Neural cell (in vitro differentiated cells): ENCODE results near the gene SIN3A. TPM values are rescaled to one million over a fixed set of nuclear protein-coding genes. Genes with fewer than 3 reads are reported as not detected.

ENCODE experiments used
- H2AFZ ChIP-seq: fragments of 200-600, 300-800 bp; sonication (generic), shearing (Covaris generic); 2 replicates; pipeline ENCODE4 v1.6.0; 2014; ENCODE audit warnings: low read depth, mild to moderate bottlenecking, antibody characterized with exemption, low read length, moderate library complexity
- H3F3A ChIP-seq: fragments of 200-600 bp; shearing (Covaris generic); 2 replicates; pipeline ENCODE4 v1.6.1; 2016; ENCODE audit warnings: mild to moderate bottlenecking, moderate library complexity, mixed read lengths, antibody characterized with exemption, low read length; ENCODE audit not compliant: insufficient read depth, poor library complexity, severe bottlenecking
- H3K27ac ChIP-seq: fragments of 200-600, 300-800 bp; sonication (generic), shearing (Covaris generic); 2 replicates; pipeline ENCODE4 v1.5.1; 2014; ENCODE audit warnings: mild to moderate bottlenecking, low read length, moderate library complexity
- H3K27me3 ChIP-seq: fragments of 300-800, 200-600 bp; sonication (generic), shearing (Covaris generic); 2 replicates; pipeline ENCODE4 v1.6.0; 2014; ENCODE audit warnings: mild to moderate bottlenecking, low read depth, low read length, moderate library complexity; ENCODE audit not compliant: insufficient read depth
- H3K36me3 ChIP-seq: fragments of 300-800, 200-600 bp; sonication (generic), shearing (Covaris generic); 2 replicates; pipeline ENCODE4 v1.5.1; 2014; ENCODE audit warnings: mild to moderate bottlenecking, antibody characterized with exemption, low read length, moderate library complexity; ENCODE audit not compliant: insufficient read depth
- H3K4me2 ChIP-seq: fragments of 300-800, 200-600 bp; sonication (generic), shearing (Covaris generic); 2 replicates; pipeline ENCODE4 v1.6.0; 2014; ENCODE audit warnings: mild to moderate bottlenecking, low read length
- H3K4me3 ChIP-seq: fragments of 300-800, 200-600 bp; sonication (generic), shearing (Covaris generic); 2 replicates; pipeline ENCODE4 v1.5.1; 2014; ENCODE audit warnings: mild to moderate bottlenecking, low read length, moderate library complexity
- H3K79me2 ChIP-seq: fragments of 200-600 bp; shearing (Covaris generic); replicated peaks from 2 replicates; pipeline ENCODE4 v1.6.0; 2014; ENCODE audit warnings: mild to moderate bottlenecking, low read length, moderate library complexity; ENCODE audit not compliant: insufficient read depth
- H3K9ac ChIP-seq: fragments of 300-800, 200-600 bp; sonication (generic), shearing (Covaris generic); 2 replicates; pipeline ENCODE4 v1.6.1; 2016; ENCODE audit warnings: mild to moderate bottlenecking, low read length, mixed read lengths
- H3K9me2 ChIP-seq: fragments of 200-600 bp; shearing (Covaris generic); 2 replicates; pipeline ENCODE4 v1.6.1; 2016; ENCODE audit warnings: mild to moderate bottlenecking, low read length, mixed read lengths; ENCODE audit not compliant: insufficient read depth
- H3K9me3 ChIP-seq: fragments of 200-600, 300-800 bp; sonication (generic), shearing (Covaris generic); 2 replicates; pipeline ENCODE4 v1.6.1; 2016; ENCODE audit warnings: mild to moderate bottlenecking, mixed run types, low read length, moderate library complexity, mixed read lengths
- H4K20me1 ChIP-seq: fragments of 200-600 bp; shearing (Covaris generic); 2 replicates; pipeline ENCODE4 v1.6.1; 2016; ENCODE audit warnings: mild to moderate bottlenecking, mixed run types; ENCODE audit not compliant: insufficient read depth
- EP300 ChIP-seq: fragments of 450-650 bp; conservative IDR thresholded peaks from 2 replicates; pipeline ENCODE4 v1.6.1; 2014; ENCODE audit warnings: antibody characterized with exemption, mild to moderate bottlenecking, moderate library complexity; ENCODE audit not compliant: poor library complexity, severe bottlenecking
- EZH2 ChIP-seq: fragments of 200-600, 300-800 bp; shearing (Covaris generic), sonication (generic); IDR thresholded peaks from 2 replicates; pipeline ENCODE4 v1.6.1; 2014; ENCODE audit warnings: antibody characterized with exemption, low read length, borderline replicate concordance, mild to moderate bottlenecking; ENCODE audit not compliant: insufficient read depth, poor library complexity, severe bottlenecking
- MXI1 ChIP-seq: fragments of 450-650 bp; conservative IDR thresholded peaks from 2 replicates; pipeline ENCODE4 v1.6.1; 2014; ENCODE audit warnings: antibody characterized with exemption, mild to moderate bottlenecking; ENCODE audit not compliant: poor library complexity, severe bottlenecking
- POLR2AphosphoS5 ChIP-seq: IDR thresholded peaks from 2 replicates; pipeline ENCODE4 v1.6.1; 2012
- RAD21 ChIP-seq: fragments of 450-650 bp; conservative IDR thresholded peaks from 2 replicates; pipeline ENCODE4 v1.6.1; 2014; ENCODE audit warnings: antibody characterized with exemption, mild to moderate bottlenecking, moderate library complexity
- SMC3 ChIP-seq: fragments of 450-650 bp; conservative IDR thresholded peaks from 2 replicates; pipeline ENCODE4 v1.6.1; 2014; ENCODE audit warnings: antibody characterized with exemption, mild to moderate bottlenecking, moderate library complexity; ENCODE audit not compliant: poor library complexity
- TAF1 ChIP-seq: IDR thresholded peaks from 2 replicates; pipeline ENCODE4 v1.6.1; 2012; ENCODE audit warnings: low read depth
- polyA plus RNA-seq: library from polyadenylated mRNA; depleted of rRNA; stranded (reverse); fragments of >200 nt; gene quantifications from 2 replicates; pipeline ENCODE4 v1.2.3, GENCODE V29; 2014
- TF ChIP-seq, protein P1 (sequence below): fragments of 450-650 bp; IDR thresholded peaks from 2 replicates; pipeline ENCODE4 v1.5.1; 2014; ENCODE audit warnings: antibody characterized with exemption, mild to moderate bottlenecking, moderate library complexity; ENCODE audit not compliant: poor library complexity, severe bottlenecking
- TF ChIP-seq, protein P2 (sequence below): IDR thresholded peaks from 2 replicates; pipeline ENCODE4 v1.6.1; 2012; ENCODE audit warnings: borderline replicate concordance

Gene SIN3A
- polyA plus RNA-seq, 1 donor from 2014 or later, result 13.7 TPM

DNA sequence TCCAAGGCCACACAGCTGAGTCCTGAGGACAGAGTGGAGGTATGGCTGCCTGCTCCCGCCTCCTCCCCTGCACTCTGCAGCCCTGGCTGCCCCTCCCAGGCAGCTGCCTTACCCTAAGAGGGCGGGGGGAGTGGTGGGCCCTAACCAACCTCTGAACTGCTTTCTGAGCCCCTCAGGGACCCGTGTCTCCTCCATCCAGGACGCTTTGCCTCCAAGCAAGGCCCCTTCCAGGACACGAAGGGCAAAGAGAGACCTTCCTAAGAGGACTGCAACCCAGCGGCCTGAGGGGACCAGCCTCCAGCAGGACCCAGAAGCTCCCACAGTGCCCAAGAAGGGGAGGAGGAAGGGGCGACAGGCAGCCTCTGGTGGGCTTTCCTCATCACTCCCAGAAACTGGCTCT, 97.0 kb downstream of the SIN3A start:
- Histone ChIP-seq H3K4me3 (no peak overlapping the region), H3K27ac (no peak overlapping the region), H3K9me2 (no peaks in the 10 kb centered on the region), H3K27me3 (no peaks in the 10 kb centered on the region), H3K4me2 (no peak overlapping the region), H3K36me3 (no peaks in the 10 kb centered on the region), H2AFZ (no peak overlapping the region), H4K20me1 (no peaks in the 10 kb centered on the region), H3K9me3 (no peaks in the 10 kb centered on the region), H3F3A (no peaks in the 10 kb centered on the region), H3K9ac (no peak overlapping the region), H3K79me2 (no peaks in the 10 kb centered on the region)
- TF ChIP-seq, protein P1, sequence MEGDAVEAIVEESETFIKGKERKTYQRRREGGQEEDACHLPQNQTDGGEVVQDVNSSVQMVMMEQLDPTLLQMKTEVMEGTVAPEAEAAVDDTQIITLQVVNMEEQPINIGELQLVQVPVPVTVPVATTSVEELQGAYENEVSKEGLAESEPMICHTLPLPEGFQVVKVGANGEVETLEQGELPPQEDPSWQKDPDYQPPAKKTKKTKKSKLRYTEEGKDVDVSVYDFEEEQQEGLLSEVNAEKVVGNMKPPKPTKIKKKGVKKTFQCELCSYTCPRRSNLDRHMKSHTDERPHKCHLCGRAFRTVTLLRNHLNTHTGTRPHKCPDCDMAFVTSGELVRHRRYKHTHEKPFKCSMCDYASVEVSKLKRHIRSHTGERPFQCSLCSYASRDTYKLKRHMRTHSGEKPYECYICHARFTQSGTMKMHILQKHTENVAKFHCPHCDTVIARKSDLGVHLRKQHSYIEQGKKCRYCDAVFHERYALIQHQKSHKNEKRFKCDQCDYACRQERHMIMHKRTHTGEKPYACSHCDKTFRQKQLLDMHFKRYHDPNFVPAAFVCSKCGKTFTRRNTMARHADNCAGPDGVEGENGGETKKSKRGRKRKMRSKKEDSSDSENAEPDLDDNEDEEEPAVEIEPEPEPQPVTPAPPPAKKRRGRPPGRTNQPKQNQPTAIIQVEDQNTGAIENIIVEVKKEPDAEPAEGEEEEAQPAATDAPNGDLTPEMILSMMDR, result no peak
- TF ChIP-seq TAF1 (no peak), EZH2 (no peak), EP300 (no peak), POLR2AphosphoS5 (no peak), MXI1 (no peak), SMC3 (no peak), RAD21 (no peak)
- TF ChIP-seq, protein P2, sequence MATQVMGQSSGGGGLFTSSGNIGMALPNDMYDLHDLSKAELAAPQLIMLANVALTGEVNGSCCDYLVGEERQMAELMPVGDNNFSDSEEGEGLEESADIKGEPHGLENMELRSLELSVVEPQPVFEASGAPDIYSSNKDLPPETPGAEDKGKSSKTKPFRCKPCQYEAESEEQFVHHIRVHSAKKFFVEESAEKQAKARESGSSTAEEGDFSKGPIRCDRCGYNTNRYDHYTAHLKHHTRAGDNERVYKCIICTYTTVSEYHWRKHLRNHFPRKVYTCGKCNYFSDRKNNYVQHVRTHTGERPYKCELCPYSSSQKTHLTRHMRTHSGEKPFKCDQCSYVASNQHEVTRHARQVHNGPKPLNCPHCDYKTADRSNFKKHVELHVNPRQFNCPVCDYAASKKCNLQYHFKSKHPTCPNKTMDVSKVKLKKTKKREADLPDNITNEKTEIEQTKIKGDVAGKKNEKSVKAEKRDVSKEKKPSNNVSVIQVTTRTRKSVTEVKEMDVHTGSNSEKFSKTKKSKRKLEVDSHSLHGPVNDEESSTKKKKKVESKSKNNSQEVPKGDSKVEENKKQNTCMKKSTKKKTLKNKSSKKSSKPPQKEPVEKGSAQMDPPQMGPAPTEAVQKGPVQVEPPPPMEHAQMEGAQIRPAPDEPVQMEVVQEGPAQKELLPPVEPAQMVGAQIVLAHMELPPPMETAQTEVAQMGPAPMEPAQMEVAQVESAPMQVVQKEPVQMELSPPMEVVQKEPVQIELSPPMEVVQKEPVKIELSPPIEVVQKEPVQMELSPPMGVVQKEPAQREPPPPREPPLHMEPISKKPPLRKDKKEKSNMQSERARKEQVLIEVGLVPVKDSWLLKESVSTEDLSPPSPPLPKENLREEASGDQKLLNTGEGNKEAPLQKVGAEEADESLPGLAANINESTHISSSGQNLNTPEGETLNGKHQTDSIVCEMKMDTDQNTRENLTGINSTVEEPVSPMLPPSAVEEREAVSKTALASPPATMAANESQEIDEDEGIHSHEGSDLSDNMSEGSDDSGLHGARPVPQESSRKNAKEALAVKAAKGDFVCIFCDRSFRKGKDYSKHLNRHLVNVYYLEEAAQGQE, result no peak

DNA sequence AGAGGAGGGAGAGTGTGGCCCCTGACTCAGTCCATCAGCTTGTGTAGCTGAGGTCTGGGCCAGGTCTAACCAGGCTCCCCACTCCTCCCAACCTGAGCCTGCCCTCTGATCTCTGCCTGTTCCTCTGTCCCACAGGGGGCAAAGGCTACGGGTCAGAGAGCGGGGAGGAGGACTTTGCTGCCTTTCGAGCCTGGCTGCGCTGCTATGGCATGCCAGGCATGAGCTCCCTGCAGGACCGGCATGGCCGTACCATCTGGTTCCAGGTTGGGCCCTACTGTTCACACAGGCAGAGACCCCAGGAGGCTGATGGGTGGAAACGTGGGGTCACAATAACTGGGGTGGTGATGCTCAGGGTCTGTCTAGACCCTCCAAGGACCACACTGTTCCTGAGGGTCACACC, 97.9 kb downstream of the SIN3A start:
- H3K4me2 ChIP-seq, result no peak overlapping the region
- H4K20me1 ChIP-seq, result no peaks in the 10 kb centered on the region
- H3K9me3 ChIP-seq, result no peaks in the 10 kb centered on the region
- no peak overlapping the region for H3K4me3 ChIP-seq
- no peak overlapping the region for H2AFZ ChIP-seq
- H3K27me3 ChIP-seq, result peaks cover 6% of the 10 kb centered on the region
- no peak overlapping the region for H3K9ac ChIP-seq
- H3K9me2 ChIP-seq, result no peaks in the 10 kb centered on the region
- no peaks in the 10 kb centered on the region for H3K36me3 ChIP-seq
- H3F3A ChIP-seq, result no peaks in the 10 kb centered on the region
- no peak for TF ChIP-seq SMC3
- no peak for TF ChIP-seq POLR2AphosphoS5
- TF ChIP-seq RAD21, result no peak
- TF ChIP-seq EP300, result no peak
- TF ChIP-seq, protein P2, result no peak
- TF ChIP-seq EZH2, result no peak
- TF ChIP-seq, protein P1, result no peak
- no peak for TF ChIP-seq MXI1
- TF ChIP-seq TAF1, result no peak
- H3K27ac ChIP-seq, result no peak overlapping the region
- H3K79me2 ChIP-seq, result no peaks in the 10 kb centered on the region
